Fibroblast of lung (primary cell): ENCODE data around the gene PGM1. TPM values are rescaled to one million over a fixed set of nuclear protein-coding genes. Genes with fewer than 3 reads are reported as not detected.

ENCODE experiments used
- DNase-seq, 2 donors: peaks; one replicate each; pipeline versions ENCODE4 v3.0.0 to v3.0.0-alpha.2; 2010; ENCODE audit warnings: low read depth in 2 of 2
- H2AFZ ChIP-seq: 2 replicates; pipeline ENCODE4 v1.5.1; 2012; ENCODE audit warnings: low read length, control low read depth, inconsistent platforms
- H3K27ac ChIP-seq: 2 replicates; pipeline ENCODE4 v1.5.1; 2011; ENCODE audit warnings: low read length, control low read depth; ENCODE audit not compliant: insufficient read depth
- H3K27me3 ChIP-seq: 2 replicates; pipeline ENCODE4 v1.5.1; 2011; ENCODE audit warnings: mild to moderate bottlenecking, low read length; ENCODE audit not compliant: control insufficient read depth, insufficient read depth
- H3K36me3 ChIP-seq: 2 replicates; pipeline ENCODE4 v1.5.1; 2011; ENCODE audit warnings: low read length; ENCODE audit not compliant: control insufficient read depth, insufficient read depth
- H3K4me1 ChIP-seq: 2 replicates; pipeline ENCODE4 v1.5.1; 2011; ENCODE audit warnings: low read length; ENCODE audit not compliant: control insufficient read depth, insufficient read depth; ENCODE audit errors: extremely low read depth
- H3K4me2 ChIP-seq: 2 replicates; pipeline ENCODE4 v1.5.1; 2011; ENCODE audit warnings: low read length, control low read depth; ENCODE audit not compliant: insufficient read depth; ENCODE audit errors: extremely low read depth
- H3K4me3 ChIP-seq, 4 experiments: fragments of 200-600 bp in 1 of 4; sonication (generic) in 1 of 4; replicated peaks in 1 of 4; 2 replicates each; pipeline ENCODE4 v1.5.1; 2011 to 2016; ENCODE audit warnings: low read length in 4 of 4, low read depth in 3 of 4, mild to moderate bottlenecking in 3 of 4, control low read depth in 2 of 4, inconsistent platforms in 1 of 4, mixed read lengths in 1 of 4; ENCODE audit not compliant: insufficient read depth in 1 of 4; ENCODE audit errors: control extremely low read depth in 1 of 4
- H3K79me2 ChIP-seq: 2 replicates; pipeline ENCODE4 v1.5.1; 2012; ENCODE audit warnings: mild to moderate bottlenecking, low read length, inconsistent platforms; ENCODE audit not compliant: control insufficient read depth, insufficient read depth
- H3K9ac ChIP-seq: 2 replicates; pipeline ENCODE4 v1.5.1; 2011; ENCODE audit warnings: mild to moderate bottlenecking, low read length, control low read depth; ENCODE audit not compliant: insufficient read depth
- H3K9me3 ChIP-seq: 2 replicates; pipeline ENCODE4 v1.5.1; 2012; ENCODE audit warnings: low read depth, low read length; ENCODE audit not compliant: control insufficient read depth, insufficient read depth
- H4K20me1 ChIP-seq: 2 replicates; pipeline ENCODE4 v1.5.1; 2011; ENCODE audit warnings: low read length; ENCODE audit not compliant: control insufficient read depth, insufficient read depth; ENCODE audit errors: extremely low read depth
- EZH2 ChIP-seq: IDR thresholded peaks from 2 replicates; pipeline ENCODE4 v1.5.1; 2012; ENCODE audit warnings: low read length, control low read depth, mild to moderate bottlenecking; ENCODE audit errors: missing control alignments
- polyA plus RNA-seq, 2 donors: library from polyadenylated mRNA; depleted of rRNA in 1 of 2; stranded (reverse) in 1 of 2; unstranded in 1 of 2; fragments of >200 nt; gene quantifications; 2 replicates each; pipeline ENCODE4 v1.2.1, GENCODE V29; 2011 to 2012; ENCODE audit warnings: missing spikeins in 1 of 2
- total RNA-seq: library from RNA; depleted of rRNA; stranded (reverse); fragments of >200 nt; gene quantifications from 2 replicates; pipeline ENCODE4 v1.2.1, GENCODE V29; 2014
- TF ChIP-seq, protein P1 (sequence below), 2 donors: IDR thresholded peaks in 1 of 2; conservative IDR thresholded peaks in 1 of 2; 1 replicate in 1 of 2; 2 replicates in 1 of 2; pipeline ENCODE4 v1.5.1; 2011 to 2012; ENCODE audit warnings: low read length in 2 of 2, control low read depth in 1 of 2, inconsistent platforms in 1 of 2, low read depth in 1 of 2, mild to moderate bottlenecking in 1 of 2

The PGM1 gene
- total and polyA plus RNA-seq, 2 donors (not counting 1 experiment from before 2014, with no cell fraction given) = 43.7 to 51.4 TPM

DNA sequence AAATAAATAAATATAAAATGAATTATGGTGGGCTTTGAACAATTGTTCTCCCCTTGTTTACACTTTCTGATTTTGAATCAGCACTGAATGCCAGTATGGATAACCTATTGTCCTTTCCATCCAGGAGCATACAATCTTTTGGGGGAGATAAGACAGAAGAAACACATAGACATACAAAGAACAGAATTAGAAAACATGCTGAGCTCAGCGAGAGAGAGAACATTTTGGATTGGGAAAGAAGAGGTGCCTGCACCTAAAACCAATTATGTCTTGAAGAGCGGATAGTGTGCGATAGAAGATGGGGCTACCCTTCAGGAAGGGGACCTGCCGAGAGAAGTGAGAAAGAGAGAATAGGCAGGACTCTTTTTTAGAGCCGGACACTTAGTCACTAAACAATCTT is 6.6 kb downstream of the PGM1 start:
- Histone ChIP-seq H3K4me2 (no peak overlapping the region), H3K4me3 (no peak overlapping the region), H3K4me1 (no peaks in the 10 kb centered on the region), H3K27me3 (no peaks in the 10 kb centered on the region), H3K9ac (no peak overlapping the region), H3K9me3 (no peaks in the 10 kb centered on the region), H3K27ac (no peak overlapping the region), H3K36me3 (no peaks in the 10 kb centered on the region), H3K79me2 (no peaks in the 10 kb centered on the region), H2AFZ (no peak overlapping the region), H4K20me1 (no peaks in the 10 kb centered on the region)
- DNase-seq = no peak
- no peak for TF ChIP-seq EZH2
- TF ChIP-seq, protein P1, sequence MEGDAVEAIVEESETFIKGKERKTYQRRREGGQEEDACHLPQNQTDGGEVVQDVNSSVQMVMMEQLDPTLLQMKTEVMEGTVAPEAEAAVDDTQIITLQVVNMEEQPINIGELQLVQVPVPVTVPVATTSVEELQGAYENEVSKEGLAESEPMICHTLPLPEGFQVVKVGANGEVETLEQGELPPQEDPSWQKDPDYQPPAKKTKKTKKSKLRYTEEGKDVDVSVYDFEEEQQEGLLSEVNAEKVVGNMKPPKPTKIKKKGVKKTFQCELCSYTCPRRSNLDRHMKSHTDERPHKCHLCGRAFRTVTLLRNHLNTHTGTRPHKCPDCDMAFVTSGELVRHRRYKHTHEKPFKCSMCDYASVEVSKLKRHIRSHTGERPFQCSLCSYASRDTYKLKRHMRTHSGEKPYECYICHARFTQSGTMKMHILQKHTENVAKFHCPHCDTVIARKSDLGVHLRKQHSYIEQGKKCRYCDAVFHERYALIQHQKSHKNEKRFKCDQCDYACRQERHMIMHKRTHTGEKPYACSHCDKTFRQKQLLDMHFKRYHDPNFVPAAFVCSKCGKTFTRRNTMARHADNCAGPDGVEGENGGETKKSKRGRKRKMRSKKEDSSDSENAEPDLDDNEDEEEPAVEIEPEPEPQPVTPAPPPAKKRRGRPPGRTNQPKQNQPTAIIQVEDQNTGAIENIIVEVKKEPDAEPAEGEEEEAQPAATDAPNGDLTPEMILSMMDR (conservative IDR thresholded peaks at IDR 0.05 in 1 of 2, IDR thresholded peaks at IDR 0.05 in 1 of 2; ENCODE audit: low read depth in 1 of 2, low read length in 2 of 2) = no peak

GRCh38 chr1:63600248-63600647 is 7.0 kb downstream of the PGM1 start:
- Histone ChIP-seq H3K4me2 (no peak overlapping the region), H3K27me3 (no peaks in the 10 kb centered on the region), H3K27ac (no peak overlapping the region), H3K36me3 (no peaks in the 10 kb centered on the region), H3K9me3 (no peaks in the 10 kb centered on the region), H2AFZ (no peak overlapping the region), H4K20me1 (no peaks in the 10 kb centered on the region), H3K4me3 (no peak overlapping the region), H3K79me2 (no peaks in the 10 kb centered on the region), H3K9ac (no peak overlapping the region), H3K4me1 (no peaks in the 10 kb centered on the region)
- DNase-seq = no peak
- TF ChIP-seq, protein P1 (conservative IDR thresholded peaks at IDR 0.05 in 1 of 2, IDR thresholded peaks at IDR 0.05 in 1 of 2; ENCODE audit: low read depth in 1 of 2, low read length in 2 of 2) = no peak
- no peak for TF ChIP-seq EZH2

DNA sequence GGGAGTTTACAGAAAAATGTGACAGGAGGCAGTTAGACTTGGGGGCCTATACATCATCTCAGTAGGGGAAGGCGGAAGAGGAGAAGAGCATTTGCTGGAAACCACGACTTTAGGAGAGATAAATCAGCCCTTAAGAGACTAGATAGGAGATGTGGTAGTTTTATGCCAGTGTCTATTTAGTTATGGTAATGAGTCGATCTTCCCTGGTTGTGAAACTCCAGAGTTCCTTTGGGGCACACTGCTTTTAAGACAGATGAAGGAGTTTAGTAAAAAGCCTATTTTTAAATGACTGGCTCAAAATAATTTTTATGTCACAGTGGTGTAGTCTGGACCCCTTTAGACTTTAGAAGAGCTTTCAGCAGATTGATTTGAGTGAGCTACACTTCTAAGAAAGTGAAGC is 7.8 kb downstream of the PGM1 start:
- Histone ChIP-seq H3K4me3 (no peak overlapping the region), H3K79me2 (no peaks in the 10 kb centered on the region), H3K4me2 (no peak overlapping the region), H3K4me1 (no peaks in the 10 kb centered on the region), H3K9me3 (no peaks in the 10 kb centered on the region), H3K9ac (no peak overlapping the region), H3K36me3 (no peaks in the 10 kb centered on the region), H3K27me3 (no peaks in the 10 kb centered on the region), H3K27ac (no peak overlapping the region), H2AFZ (no peak overlapping the region), H4K20me1 (no peaks in the 10 kb centered on the region)
- TF ChIP-seq, protein P1 (conservative IDR thresholded peaks at IDR 0.05 in 1 of 2, IDR thresholded peaks at IDR 0.05 in 1 of 2; ENCODE audit: low read depth in 1 of 2, low read length in 2 of 2) = no peak
- no peak for TF ChIP-seq EZH2
- no peak for DNase-seq
